H1 (cell line): ENCODE data around the gene KCND1. TPM values are rescaled to one million over a fixed set of nuclear protein-coding genes. Genes with fewer than 3 reads are reported as not detected.

Experiments
- BACH1 ChIP-seq: IDR thresholded peaks from 2 replicates; pipeline ENCODE4 v1.6.1; 2012; ENCODE audit warnings: low read length, improper control_type of control experiment
- EP300 ChIP-seq, 2 experiments: IDR thresholded peaks; 1 replicate in 1 of 2; 2 replicates in 1 of 2; pipeline ENCODE4 v1.6.1; 2011 to 2012; ENCODE audit warnings: low read depth in 2 of 2, low read length in 2 of 2, mild to moderate bottlenecking in 2 of 2, borderline replicate concordance in 1 of 2, inconsistent platforms in 1 of 2, moderate library complexity in 1 of 2
- JUND ChIP-seq: IDR thresholded peaks from 2 replicates; pipeline ENCODE4 v1.6.1; 2011; ENCODE audit warnings: mild to moderate bottlenecking, improper control_type of control experiment, low read length
- PHF8 ChIP-seq: fragments of 200-600 bp; sonication (generic); conservative IDR thresholded peaks from 2 replicates; pipeline ENCODE4 v1.7.1; 2012; ENCODE audit warnings: low read depth, mild to moderate bottlenecking, inconsistent platforms, low read length, moderate library complexity
- ZNF274 ChIP-seq: IDR thresholded peaks from 2 replicates; pipeline ENCODE4 v1.7.0; 2012; ENCODE audit warnings: low read length, borderline replicate concordance; ENCODE audit errors: extremely low read depth
- polyA plus RNA-seq, 7 experiments: library from polyadenylated mRNA; depleted of rRNA in 3 of 7; stranded (reverse) in 5 of 7; unstranded in 2 of 7; fragments of >200 nt in 5 of 7; fragments of 200-250 nt in 2 of 7; gene quantifications; 1 replicate in 5 of 7; 2 replicates in 1 of 7; 4 replicates in 1 of 7; pipeline versions ENCODE4 v1.2.1 to v1.2.3, GENCODE V29; 2011 to 2013; ENCODE audit warnings: missing spikeins in 2 of 7, mixed read lengths in 2 of 7
- total RNA-seq: library from RNA; stranded (reverse); fragmentation: NEBNext Ultra II Directional; extraction: Animal tissue kit (Norgen Biotek cat#: 25700); gene quantifications from 2 replicates; pipeline ENCODE4 v1.2.1, GENCODE V29; 2021
- TF ChIP-seq, protein P1 (sequence below): IDR thresholded peaks from 2 replicates; pipeline ENCODE4 v1.6.1; 2012; ENCODE audit warnings: low read length, inconsistent platforms
- TF ChIP-seq, protein P2 (sequence below): IDR thresholded peaks from 2 replicates; pipeline ENCODE4 v1.6.1; 2012; ENCODE audit warnings: inconsistent platforms

KCND1 gene
- total and polyA plus RNA-seq, 2 of the 8 experiments (the other 6 are each of a cell fraction or from before 2014, with no cell fraction given) = 3.1 to 6.8 TPM

DNA sequence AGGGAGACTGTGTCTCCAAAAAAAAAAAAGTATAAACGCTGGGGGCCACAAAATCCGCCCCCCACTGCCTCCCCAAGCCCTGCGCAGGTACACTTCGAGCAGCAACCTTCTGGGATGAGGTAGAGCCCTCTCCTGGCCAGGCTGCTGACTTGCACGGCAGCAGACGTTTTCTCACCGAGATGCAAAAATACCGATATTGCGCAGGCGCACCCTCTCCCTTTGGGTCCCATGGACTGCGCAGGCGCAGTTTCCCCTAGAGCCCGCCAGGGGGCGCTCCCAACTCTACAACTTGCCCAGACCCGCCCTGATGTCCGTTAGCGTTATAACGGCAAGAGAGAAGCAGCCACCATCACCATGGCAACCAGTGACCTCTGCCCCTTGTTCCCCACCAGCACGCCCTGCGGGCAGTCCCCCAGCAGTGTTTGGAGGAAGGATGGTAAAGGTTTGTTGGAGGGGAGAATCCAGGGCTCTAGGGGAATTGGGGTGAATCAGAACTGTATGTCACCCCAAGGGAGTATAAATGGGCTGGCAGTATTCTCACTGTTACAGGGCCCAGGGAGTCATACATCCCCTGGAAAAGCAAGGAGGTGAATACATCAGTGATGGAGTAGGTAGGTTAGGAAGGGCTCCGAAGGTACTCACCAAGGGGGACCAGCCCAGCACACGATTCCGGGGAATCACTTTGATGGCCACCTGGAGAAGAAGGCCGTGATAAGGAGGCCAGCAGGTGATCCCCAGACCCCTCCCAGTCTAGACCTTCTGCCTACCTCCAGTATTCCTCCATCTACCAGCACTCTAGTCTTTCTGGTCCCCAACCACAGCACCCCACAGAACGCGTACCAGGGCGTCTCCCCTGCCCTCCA is 54.3 kb downstream of the KCND1 start (continued):
- TF ChIP-seq, protein P1, sequence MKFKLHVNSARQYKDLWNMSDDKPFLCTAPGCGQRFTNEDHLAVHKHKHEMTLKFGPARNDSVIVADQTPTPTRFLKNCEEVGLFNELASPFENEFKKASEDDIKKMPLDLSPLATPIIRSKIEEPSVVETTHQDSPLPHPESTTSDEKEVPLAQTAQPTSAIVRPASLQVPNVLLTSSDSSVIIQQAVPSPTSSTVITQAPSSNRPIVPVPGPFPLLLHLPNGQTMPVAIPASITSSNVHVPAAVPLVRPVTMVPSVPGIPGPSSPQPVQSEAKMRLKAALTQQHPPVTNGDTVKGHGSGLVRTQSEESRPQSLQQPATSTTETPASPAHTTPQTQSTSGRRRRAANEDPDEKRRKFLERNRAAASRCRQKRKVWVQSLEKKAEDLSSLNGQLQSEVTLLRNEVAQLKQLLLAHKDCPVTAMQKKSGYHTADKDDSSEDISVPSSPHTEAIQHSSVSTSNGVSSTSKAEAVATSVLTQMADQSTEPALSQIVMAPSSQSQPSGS = no peak
- TF ChIP-seq BACH1 (no peak), ZNF274 (no peak), JUND (no peak), PHF8 (no peak), EP300 (IDR thresholded peaks at IDR 0.05; ENCODE audit: borderline replicate concordance in 1 of 2, low read depth in 2 of 2, low read length in 2 of 2) (no peak)
- TF ChIP-seq, protein P2, sequence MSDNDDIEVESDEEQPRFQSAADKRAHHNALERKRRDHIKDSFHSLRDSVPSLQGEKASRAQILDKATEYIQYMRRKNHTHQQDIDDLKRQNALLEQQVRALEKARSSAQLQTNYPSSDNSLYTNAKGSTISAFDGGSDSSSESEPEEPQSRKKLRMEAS = no peak
